ENCODE data around the gene SLC8B1.

SLC8B1 gene

DNA sequence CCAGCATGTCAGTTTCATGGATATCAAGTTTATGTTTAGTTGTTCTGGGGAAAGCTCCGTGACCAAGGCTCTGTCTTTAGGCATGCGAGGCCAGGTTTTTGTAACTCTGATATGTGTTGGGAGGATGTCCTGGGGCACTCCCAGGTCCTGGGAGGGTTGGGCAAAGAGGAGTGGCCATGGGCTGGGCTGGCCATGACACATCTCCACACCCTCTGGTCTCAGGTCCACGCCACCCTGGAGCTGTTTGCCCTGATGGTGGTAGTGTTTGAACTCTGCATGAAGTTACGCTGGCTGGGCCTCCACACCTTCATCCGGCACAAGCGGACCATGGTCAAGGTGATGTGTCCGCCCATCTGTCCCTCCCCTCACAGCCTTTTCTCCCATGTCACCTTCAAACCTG lies 67.3 kb downstream of the SLC8B1 start:
- DNase-seq = no peak

DNA sequence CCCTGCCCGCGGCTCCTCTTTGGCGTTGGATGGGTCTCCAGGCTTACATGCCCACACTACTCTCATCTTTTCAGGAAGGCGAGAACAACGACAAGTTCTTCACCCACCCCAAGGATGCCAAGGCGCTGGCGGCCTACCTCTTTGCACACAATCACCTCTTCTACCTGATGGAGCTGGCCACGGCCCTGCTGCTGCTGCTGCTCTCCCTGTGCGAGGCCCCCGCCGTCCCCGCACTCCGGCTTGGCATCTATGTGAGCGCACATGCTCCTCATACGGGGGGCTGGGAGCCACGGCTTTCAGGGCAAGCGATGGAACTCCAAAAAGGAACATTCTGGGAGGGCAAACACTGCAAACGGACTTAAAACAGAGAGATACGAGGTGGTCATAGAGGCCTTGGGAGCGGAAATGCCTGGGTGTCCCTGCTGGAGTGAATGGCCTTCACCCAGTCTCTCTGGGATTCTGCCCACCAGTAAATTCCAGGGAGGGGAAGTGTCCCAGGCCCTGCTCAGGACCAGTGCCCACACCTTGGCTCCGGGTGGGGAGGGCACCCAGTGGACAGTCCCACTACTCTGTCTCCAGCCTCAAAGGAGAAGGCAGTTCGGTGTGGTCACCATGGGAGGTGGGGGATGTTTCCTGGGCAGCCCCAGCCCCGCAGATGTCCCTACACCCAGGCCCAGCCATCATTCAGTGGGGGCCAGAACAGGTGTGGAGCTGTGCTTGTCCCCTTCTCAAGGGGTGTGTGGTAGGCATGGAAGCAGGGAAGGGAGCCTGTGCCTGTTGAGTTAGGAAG lies 68.6 kb downstream of the SLC8B1 start:
- no peak for DNase-seq

DNA sequence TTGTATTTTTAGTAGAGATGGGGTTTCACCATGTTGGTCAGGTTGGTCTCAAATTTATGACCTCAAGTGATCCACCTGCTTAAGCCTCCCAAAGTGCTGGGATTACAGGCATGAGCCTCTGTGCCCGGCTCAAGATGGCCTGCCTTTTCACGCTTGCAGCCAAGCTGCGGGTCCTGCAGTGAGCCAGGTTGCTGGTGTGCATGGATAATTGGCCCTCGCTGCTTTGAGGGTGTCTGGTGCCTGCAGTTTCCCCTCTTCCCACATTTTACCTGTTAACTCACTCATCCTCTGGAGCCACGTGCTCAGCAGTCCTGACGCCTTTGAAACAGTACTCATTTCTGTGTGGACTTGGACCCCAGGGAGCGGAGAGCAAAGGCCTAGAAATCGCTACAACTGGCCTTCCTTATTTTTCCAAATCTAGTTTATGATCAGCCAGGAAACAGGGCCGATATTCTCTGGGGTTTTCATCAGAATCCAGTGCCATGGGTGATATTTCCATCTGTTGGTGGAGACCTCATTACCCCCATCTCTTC lies 71.4 kb downstream of the SLC8B1 start:
- DNase-seq = no peak

DNA sequence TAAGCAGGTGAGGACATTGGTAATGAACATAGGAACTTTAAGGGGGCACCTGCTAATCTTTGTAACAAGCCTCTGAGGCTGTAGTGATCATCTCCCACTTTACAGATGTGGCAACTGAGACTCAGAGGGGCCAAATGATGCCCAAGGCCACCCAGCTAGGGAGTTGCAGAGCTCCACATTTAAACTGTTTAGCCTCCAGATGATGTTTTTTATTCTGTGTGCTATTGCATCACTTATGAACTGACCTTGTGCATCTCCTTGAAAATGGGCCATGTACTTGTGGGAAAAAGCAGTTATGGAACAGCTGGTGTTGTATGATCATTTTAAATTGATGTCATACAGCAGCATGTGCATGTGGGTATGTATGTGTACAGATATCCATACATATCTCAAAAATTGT lies 72.2 kb downstream of the SLC8B1 start:
- no peak for DNase-seq

DNA sequence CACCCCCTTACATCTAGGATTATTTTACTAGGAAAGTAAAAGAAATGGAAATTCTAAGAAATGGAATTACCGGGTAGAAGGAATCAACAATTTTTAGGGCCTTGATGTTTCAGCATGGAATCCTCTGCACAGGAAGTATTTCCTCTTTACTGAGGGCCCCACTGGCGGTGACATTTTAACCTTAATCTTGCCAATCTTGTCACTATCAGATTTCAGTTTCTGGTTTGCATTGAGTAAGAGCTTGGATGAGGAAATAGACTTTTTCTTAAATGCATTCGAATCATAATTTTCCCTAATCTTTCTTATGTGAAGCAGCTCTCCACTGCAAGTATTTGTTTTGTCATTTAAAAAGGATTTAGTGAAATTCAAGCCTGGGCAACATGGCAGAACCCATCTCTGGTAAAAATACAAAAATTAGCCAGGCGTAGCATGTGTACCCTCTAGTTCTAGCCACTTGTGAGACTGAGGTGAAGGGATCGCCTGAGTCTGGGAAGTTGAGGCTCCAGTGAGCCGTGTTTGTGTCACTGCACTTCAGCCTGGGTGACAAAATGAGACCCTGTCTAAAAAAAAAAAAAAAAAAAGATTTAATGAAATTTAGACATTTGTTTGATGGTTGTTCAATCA lies 73.0 kb downstream of the SLC8B1 start:
- DNase-seq = peak; percentile 74

DNA sequence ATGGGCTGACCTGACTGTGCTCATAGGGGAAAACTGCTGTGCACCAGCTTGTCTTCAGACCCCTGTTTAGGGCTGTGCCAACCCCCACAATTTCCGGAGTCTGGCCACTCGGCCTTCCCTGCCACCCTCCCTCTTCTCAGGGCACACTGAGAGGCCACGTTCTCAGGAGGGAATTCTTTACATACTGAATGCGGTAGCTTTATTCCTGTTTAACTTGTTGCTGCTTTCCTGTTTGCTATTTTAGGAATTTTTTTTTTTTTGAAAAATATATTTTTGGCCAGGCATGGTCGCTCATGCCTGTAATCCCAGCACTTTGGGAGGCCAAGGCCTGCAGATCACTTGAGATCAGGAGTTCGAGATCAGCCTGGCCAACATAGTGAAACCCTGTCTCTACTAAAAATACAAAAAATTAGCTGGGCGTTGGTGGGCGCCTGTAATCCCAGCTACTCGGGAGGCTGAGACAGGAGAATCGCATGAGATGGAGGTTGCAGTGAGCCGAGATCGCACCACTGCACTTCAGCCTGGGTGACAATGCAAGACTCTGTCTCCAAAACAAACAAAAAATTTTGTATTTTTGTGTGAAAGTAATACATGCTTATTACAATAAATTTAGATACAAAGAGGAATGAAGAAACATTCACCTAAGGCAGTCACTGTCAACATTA lies 74.1 kb downstream of the SLC8B1 start:
- no peak for DNase-seq

DNA sequence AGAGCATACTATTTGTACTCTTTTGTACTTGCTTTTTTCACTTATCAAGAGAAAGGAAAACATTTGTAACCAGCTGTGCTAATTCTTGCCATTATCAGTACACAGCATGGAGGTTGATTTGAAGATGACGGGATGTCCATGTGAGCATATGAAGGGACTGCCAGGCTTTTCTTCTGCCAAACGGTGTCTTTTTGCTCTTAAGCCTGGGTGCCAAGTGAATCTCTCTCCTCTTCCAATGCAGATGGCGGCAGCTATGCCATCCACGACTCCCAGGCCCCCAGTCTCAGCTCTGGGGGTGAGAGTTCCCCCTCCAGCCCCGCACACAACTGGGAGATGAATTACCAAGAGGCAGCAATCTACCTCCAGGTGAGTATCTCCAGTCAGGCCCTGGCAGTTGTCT lies 74.8 kb downstream of the SLC8B1 start:
- no peak for DNase-seq

DNA sequence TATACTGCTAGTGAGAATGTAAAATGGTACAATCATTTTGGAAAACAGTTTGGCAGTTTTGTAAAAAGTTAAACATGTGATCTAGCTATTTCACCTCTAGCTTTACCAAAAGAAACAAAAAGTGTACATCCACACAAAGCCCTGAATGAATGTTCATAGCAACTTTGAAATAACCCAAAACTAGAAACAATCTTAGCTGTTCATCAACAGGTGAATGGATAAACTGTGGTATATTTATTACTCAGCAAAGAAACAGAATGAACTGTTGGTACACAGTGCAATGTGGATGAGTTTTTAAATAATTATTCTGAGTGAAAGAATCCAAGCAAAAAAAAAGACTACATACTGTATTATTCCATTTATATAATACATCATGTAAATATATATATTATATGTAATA lies 77.3 kb downstream of the SLC8B1 start:
- DNase-seq = no peak

DNA sequence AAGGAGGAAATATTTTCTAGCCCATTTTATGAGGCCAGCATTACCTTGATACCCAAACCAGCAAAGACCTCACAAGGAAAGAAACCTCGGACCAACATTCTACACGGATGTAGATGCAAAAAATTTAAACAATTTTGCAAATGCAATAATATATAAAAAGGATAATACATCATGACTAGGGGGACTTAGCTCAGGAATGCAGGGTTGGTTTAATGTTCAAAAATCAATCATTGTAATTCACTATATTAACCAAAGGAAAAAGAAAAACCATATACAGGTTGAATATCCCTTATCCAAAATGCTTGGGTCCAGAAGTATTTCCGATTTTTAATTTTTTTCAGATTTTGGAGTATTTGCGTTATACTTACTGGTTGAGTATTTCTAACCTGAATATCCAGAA lies 80.6 kb downstream of the SLC8B1 start:
- no peak for DNase-seq

DNA sequence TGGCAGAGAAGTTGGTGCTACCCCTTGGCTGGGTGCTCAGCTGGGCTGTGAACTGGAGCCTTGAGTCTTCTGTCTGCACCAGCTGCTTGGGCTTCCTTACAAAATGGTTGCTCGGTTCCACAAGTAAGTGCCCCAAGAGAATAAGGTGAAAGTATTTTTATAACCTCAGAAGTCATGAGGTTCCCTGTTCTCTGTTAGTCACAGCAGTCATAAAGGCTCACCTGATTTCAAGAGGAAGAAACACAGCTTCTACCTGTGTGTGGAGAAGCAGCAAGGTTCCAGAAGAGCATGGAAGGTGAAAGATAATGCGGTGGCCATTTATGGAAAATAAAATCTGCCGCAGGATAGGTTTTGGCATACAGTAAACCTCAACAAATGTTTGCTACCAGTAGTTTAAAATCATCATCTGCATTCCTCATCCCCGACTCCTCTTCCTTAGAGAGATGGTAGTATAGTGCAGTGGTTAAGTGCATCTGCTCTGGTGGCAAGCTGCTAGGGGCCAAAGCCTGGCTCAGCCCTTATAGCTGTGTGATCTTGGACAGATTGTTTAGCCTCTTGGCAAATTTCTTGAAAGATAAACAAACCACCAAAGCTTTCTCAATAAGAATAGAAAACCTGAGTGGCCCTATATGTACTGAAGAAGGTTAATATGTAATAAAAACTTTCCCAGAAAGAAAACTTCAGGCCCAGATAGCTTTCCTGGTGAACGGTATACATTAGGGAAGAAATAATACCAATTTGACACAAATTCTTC lies 81.2 kb downstream of the SLC8B1 start:
- DNase-seq = no peak

DNA sequence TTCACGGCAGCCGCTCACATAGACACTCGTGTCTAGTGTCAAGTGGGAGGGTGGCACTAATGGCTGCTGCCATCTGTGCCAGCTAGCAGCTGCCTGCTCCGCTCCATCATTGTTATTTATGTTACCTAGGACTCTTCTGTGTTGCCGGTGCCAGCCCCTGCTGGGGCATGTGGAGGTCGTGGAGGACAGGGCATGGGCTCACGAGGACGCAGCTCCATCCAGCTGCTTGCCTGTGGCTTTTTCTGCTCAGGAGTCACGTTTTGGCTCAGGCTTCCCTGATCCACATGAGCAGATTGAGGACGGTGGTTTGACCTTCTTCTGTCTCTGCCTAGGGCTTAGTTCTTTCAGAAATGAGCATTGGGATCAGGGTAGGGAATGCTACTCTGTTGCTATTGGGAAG lies 82.4 kb downstream of the SLC8B1 start:
- DNase-seq = no peak

DNA sequence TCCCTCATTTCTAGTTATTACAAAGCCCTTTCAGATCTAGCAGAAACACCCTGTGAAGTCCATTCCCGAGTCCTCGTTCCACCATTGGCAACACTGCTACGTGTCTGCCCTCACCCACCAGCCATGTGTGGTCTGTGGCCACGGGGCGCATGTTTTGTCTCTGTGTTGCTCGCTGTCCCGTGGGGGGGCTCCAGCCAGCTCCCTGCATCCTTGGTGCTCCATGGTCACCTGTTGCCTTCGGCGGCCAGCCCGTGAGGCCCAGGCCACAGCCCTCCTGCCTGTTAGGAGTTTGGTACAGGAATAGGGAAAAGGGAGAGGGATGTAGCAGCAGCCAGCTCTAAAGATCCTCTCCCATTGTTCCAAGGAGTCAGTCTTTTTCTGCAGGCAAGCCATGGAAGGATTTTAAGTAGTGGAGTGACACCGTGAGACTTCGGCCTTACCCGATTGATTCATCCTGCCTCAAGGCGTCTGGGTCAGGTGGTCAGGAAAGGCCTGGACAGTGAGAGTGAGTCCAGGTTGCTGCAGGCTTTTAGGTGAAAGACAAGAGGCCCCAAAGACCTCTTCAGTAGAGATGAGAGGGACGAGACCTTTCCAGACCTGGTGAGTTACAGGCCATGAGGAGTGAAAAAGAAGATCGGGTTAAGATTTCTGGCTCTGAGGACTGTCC lies 83.4 kb downstream of the SLC8B1 start:
- DNase-seq = no peak

DNA sequence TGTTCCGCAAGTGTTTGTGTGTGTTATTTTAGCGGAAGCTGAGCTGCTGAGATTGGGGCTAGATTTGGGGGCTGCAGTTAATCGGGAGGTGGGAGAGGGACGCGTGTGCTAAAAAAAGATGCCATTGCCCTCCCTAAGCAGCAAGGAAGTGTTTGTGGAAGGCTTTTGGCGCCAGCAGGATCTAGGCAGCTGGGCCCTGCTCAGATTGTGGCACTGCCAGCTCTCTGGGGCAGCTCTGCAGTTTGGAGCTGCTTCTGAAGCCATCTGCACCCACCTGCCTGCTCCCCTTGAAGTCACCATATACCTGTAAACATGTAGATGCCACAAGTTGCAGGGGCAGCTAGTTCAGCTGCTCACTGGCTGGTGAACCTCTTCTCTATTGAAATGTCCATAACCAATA lies 84.9 kb downstream of the SLC8B1 start:
- no peak for DNase-seq

DNA sequence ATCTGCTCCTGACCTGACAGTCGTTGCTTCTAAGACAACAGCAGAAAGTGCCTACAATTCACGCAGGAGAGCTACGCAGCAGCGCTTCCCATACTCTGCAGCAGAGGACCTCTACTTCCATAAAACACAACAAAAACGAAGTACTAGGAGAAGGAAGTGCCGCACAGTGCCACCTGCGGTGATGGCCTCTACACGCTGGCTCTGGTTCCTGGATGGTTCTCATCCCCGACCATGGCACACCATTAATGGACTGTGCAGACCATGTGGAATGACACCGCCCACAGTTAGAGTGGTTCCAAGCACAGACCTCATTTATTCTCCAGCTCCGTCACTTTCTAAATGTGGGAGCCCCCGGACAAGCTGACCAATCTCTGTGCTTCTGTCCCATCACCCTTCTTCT lies 85.4 kb downstream of the SLC8B1 start:
- DNase-seq = no peak

DNA sequence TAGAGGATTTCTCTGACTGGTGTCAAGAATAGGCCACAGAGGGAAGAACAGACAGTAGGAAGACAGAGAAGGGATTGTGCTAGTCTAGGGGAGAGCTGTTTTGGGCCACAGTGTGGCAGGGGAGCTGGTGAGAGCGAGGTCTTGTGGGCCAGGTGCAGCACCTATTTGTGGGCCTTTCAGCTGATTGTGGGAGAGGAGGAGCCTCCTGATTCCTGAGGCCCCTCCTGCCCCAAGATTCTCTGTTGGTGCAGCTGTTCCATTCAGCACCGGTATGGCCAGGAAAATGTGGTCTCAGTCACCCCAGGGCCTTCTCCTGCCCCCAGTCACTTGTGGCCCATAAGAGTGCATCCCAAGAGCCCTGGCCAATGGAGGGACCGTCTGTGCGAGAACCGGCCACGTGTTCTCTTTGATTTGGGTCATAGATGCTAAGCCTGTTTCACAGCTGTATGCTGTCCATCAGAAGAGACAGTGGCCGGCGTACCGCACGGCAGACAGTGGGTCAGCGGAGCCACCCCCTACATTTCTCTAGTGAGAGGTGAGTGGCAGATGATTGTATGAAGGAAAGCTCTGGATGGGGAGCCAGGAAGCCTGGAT lies 86.0 kb downstream of the SLC8B1 start:
- DNase-seq = no peak
